ENCODE results near the gene DPP6.

GRCh38 chr7:154631162-154631561, 579.0 kb downstream of the DPP6 start:
- no peak for TF ChIP-seq CTCF (conservative IDR thresholded peaks at IDR 0.05 in 1 of 2, IDR thresholded peaks at IDR 0.05 in 1 of 2; ENCODE audit: extremely low read depth in 1 of 2, insufficient read depth in 1 of 2, low read depth in 1 of 2, low read length in 2 of 2)
- no peak for TF ChIP-seq EZH2 (IDR thresholded peaks at IDR 0.05; ENCODE audit: borderline replicate concordance, low read length)
